ENCODE measurements around the gene CDYL2.

CDYL2 gene, protein sequence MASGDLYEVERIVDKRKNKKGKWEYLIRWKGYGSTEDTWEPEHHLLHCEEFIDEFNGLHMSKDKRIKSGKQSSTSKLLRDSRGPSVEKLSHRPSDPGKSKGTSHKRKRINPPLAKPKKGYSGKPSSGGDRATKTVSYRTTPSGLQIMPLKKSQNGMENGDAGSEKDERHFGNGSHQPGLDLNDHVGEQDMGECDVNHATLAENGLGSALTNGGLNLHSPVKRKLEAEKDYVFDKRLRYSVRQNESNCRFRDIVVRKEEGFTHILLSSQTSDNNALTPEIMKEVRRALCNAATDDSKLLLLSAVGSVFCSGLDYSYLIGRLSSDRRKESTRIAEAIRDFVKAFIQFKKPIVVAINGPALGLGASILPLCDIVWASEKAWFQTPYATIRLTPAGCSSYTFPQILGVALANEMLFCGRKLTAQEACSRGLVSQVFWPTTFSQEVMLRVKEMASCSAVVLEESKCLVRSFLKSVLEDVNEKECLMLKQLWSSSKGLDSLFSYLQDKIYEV

DNA sequence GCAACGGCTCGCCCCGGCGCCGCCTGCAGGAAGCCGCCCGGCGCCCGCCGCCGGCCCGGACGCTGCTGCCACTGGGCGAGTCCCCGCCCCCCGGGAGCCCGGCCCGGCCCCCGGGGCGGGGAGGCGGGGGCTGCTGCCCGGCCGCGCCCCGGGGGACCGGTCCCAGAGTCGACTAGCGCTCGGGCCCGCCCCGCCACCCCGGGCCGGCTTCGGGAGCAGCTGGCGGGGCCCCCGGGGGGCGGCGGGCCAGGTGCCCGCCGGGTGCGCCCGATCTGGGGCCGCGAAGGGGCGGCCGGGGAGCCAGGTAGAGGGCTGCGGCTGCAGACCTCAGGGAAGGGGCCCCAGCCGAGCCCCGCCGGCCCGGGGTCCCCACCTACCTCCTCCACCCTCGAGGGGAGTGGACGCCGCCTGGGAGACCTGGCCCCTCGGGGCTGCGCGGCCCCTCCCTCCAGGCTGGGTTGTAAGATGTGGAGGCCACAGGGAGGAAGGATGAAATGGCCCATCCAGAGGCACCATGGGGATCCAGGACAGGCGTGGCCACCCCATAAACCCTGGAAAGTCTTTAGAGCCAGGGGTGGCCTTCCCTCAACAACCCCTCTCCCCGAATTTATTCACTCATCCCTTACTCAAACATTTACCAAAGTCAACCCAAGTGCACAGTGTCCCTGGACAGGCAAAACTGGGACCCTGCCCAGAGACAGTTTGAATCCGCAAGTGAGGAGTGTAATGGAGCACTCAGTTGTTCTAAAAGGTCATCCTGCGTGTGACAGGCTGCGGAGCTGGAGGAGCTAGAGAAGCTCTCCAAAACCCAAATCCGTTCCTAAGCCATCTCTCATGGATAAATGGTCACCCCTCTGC, at the start of gene CDYL2:
Gene CDYL2 (minus strand): TSS at position 73 of the 858 bp plus-strand sequence. CDS start 425 bp downstream, outside the sequence.
- no peak for TF ChIP-seq ZFX (IDR thresholded peaks at IDR 0.05)
- TF ChIP-seq CTCF (conservative IDR thresholded peaks at IDR 0.05) = no peak; the same call in 1 of the 2 replicates
- H3K27ac ChIP-seq = peak within 1 kb of the TSS; percentile 88

DNA sequence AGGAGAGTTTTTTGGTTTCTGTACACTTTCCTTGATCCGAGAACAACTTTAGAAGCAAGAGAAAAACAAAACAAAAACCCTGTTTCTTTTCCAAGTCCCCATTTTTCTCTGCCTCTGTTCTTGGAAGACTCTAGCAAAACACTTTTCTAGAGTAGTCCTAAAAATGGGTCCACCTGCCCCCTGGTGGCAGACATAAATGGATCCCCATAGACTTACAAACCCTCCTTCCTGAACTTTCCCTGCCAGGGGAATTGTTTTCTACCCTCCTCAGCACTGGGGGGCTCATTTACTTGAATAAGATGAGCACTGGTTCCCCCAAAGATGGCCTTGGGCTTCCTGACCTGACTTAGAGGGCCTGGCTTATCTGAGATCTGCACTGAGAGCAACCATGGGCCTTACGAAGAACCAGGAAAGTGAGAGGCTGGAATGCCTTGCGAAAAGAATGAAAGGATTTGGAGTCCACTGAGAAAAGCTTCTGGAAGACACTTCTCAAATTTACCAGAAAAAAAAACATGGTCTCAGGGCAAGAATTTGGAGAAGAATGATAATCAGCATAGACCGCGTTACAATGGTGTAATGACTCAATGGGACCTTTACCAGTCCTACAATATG, 48.0 kb upstream of the CDYL2 start:
- TF ChIP-seq ZFX (IDR thresholded peaks at IDR 0.05) = no peak
- TF ChIP-seq CTCF (conservative IDR thresholded peaks at IDR 0.05) = peak; percentile 66
- H3K27ac ChIP-seq = peak overlapping the region; percentile 1; the same call in 1 of the 2 replicates

GRCh38 chr16:80851831-80852230, 47.4 kb upstream of the CDYL2 start:
- no peak for TF ChIP-seq CTCF (conservative IDR thresholded peaks at IDR 0.05)

GRCh38 chr16:80850757-80851156, 46.4 kb upstream of the CDYL2 start:
- TF ChIP-seq ZFX (IDR thresholded peaks at IDR 0.05) = no peak
- no peak for TF ChIP-seq CTCF (conservative IDR thresholded peaks at IDR 0.05)
- H3K27ac ChIP-seq = no peak overlapping the region

More at GRCh38 chr16:80851831-80852230, 47.4 kb upstream of the CDYL2 start:
- H3K27ac ChIP-seq = no peak overlapping the region

- TF ChIP-seq CTCF (conservative IDR thresholded peaks at IDR 0.05) (no peak), ZFX (IDR thresholded peaks at IDR 0.05) (no peak)
- H3K27ac ChIP-seq = no peak overlapping the region
These were observed 44.5 kb upstream of the CDYL2 start for GRCh38 chr16:80848862-80849261.

DNA sequence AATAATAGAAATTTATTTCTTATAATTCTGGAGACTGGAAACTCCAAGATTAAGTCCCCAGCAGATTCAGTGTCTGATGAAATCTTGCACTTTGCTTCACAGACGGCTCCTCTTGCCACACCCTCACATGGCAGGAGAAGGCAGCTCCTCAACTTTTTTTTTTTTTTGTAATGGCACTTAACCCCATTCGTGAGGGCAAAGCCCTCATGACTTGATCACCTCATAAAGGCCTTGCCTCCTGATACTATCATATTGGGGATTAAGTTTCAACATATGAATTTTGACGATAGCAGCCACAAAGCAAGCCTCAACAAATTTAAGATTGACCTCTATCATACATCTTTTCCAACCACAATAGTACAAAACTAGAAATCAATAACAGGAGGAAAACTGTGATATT, 42.3 kb upstream of the CDYL2 start:
- no peak for TF ChIP-seq ZFX (IDR thresholded peaks at IDR 0.05)
- no peak for TF ChIP-seq CTCF (conservative IDR thresholded peaks at IDR 0.05)
- H3K27ac ChIP-seq = no peak overlapping the region

All from C4-2B (cell line).